A549 (cell line): ENCODE results near the gene PLSCR3. TPM values are rescaled to one million over a fixed set of nuclear protein-coding genes. Genes with fewer than 3 reads are reported as not detected.

Source experiments
- ATAC-seq, 2 experiments: fragments of 200-7000 bp in 1 of 2; fragments of >200 bp in 1 of 2; cut with Nextera tagmentation in 1 of 2; cut with Tn5 transposase in 1 of 2; 3 replicates each; pipeline versions ENCODE4 v1.8.0 to v1.9.1; 2018 to 2020; ENCODE audit warnings: mild to moderate bottlenecking in 1 of 2, moderate library complexity in 1 of 2
- CTCF ChIA-PET: fragments of 300-600 bp; sonication (Branson Sonifier 250); formaldehyde crosslinking; extraction: SDS; loops from one replicate; lab custom pipeline; 2021; ENCODE audit warnings: antibody characterized with exemption, inconsistent platforms; lab: Yijun Ruan, JAX
- POLR2A ChIA-PET: fragments of 350-600 bp; formaldehyde crosslinking; extraction: SDS; loops from one replicate; lab custom pipeline; 2021; ENCODE audit warnings: antibody characterized with exemption, inconsistent platforms; lab: Yijun Ruan, JAX
- DNase-seq, 2 experiments: peaks; one replicate each; pipeline versions ENCODE4 v3.0.0 to v3.0.0-alpha.2; 2011 to 2016; ENCODE audit warnings: low read depth in 1 of 2, low spot score in 1 of 2
- FAIRE-seq: peaks from 2 replicates; lab custom pipeline; 2011; peaks lifted over from hg19 to GRCh38; lab: Jason Lieb, UNC
- H3K27ac ChIP-seq, 2 experiments: fragments of >200 bp; sonication (Bioruptor Twin); formaldehyde crosslinking; 3 replicates each; pipeline ENCODE4 v1.5.1; 2016 to 2017
- H3K4me1 ChIP-seq: fragments of >200 bp; sonication (Bioruptor Twin); formaldehyde crosslinking; 3 replicates; pipeline ENCODE4 v1.6.1; 2016
- H3K4me2 ChIP-seq: fragments of >200 bp; sonication (Bioruptor Twin); formaldehyde crosslinking; 3 replicates; pipeline ENCODE4 v1.6.1; 2016
- H3K4me3 ChIP-seq: fragments of >200 bp; sonication (Bioruptor Twin); formaldehyde crosslinking; 3 replicates; pipeline ENCODE4 v1.5.1; 2016
- H3K9me3 ChIP-seq: fragments of >200 bp; sonication (Bioruptor Twin); formaldehyde crosslinking; 3 replicates; pipeline ENCODE4 v1.6.1; 2016
- BHLHE40 ChIP-seq: IDR thresholded peaks from 2 replicates; pipeline ENCODE4 v1.6.1; 2012; ENCODE audit warnings: low read depth, low read length, inconsistent platforms
- CBX2 ChIP-seq: fragments of 200-600 bp; sonication (generic); IDR thresholded peaks from 2 replicates; pipeline ENCODE4 v1.6.1; 2016; ENCODE audit warnings: low read depth, mild to moderate bottlenecking, borderline replicate concordance
- CBX8 ChIP-seq: fragments of 200-600 bp; sonication (generic); IDR thresholded peaks from 2 replicates; pipeline ENCODE4 v1.6.1; 2016
- CEBPB ChIP-seq, 2 experiments: fragments of >200 bp in 1 of 2; sonication (Bioruptor Twin) in 1 of 2; formaldehyde crosslinking in 1 of 2; IDR thresholded peaks; 2 replicates each; pipeline ENCODE4 v1.6.1; 2012 to 2016
- EHMT2 ChIP-seq: fragments of 200-600 bp; sonication (generic); IDR thresholded peaks from 2 replicates; pipeline ENCODE4 v1.6.1; 2016; ENCODE audit warnings: antibody characterized with exemption, low read depth, mild to moderate bottlenecking, moderate library complexity
- ELK1 ChIP-seq: fragments of 150-350 bp; IDR thresholded peaks from 2 replicates; pipeline ENCODE4 v1.6.1; 2014; ENCODE audit warnings: low read depth, mild to moderate bottlenecking, low read length
- ESRRA ChIP-seq: fragments of 150-350 bp; IDR thresholded peaks from 2 replicates; pipeline ENCODE4 v1.6.1; 2014; ENCODE audit warnings: mild to moderate bottlenecking, low read length, borderline replicate concordance
- FOSB ChIP-seq: fragments of 250-450 bp; sonication (Bioruptor Pico); IDR thresholded peaks from 2 replicates; pipeline ENCODE4 v1.5.0; 2020; ENCODE audit warnings: mild to moderate bottlenecking, moderate library complexity
- GATA3 ChIP-seq: IDR thresholded peaks from 2 replicates; pipeline ENCODE4 v1.6.1; 2012; ENCODE audit warnings: borderline replicate concordance
- HDAC2 ChIP-seq: fragments of 200-600 bp; sonication (generic); IDR thresholded peaks from 2 replicates; pipeline ENCODE4 v1.6.1; 2016
- JUN ChIP-seq, 2 experiments: fragments of >200 bp; sonication (Bioruptor Twin); formaldehyde crosslinking; IDR thresholded peaks; 2 replicates in 1 of 2; 3 replicates in 1 of 2; pipeline ENCODE4 v1.6.1; 2016 to 2017
- JUNB ChIP-seq: fragments of >200 bp; sonication (Bioruptor Twin); formaldehyde crosslinking; IDR thresholded peaks from 2 replicates; pipeline ENCODE4 v1.6.1; 2016
- MAX ChIP-seq: IDR thresholded peaks from 2 replicates; pipeline ENCODE4 v1.6.1; 2012
- POLR2A ChIP-seq: IDR thresholded peaks from 2 replicates; pipeline ENCODE4 v1.6.1; 2012; ENCODE audit warnings: mild to moderate bottlenecking, low read length
- POLR2AphosphoS2 ChIP-seq: conservative IDR thresholded peaks from 2 replicates; pipeline ENCODE4 v1.6.1; 2012; ENCODE audit warnings: low read length, improper control_type of control experiment, inconsistent platforms
- RCOR1 ChIP-seq: fragments of 150-350 bp; IDR thresholded peaks from 2 replicates; pipeline ENCODE4 v1.6.1; 2014; ENCODE audit warnings: antibody characterized with exemption, low read length, low read depth
- RNF2 ChIP-seq: fragments of 200-600 bp; sonication (generic); IDR thresholded peaks from 2 replicates; pipeline ENCODE4 v1.6.1; 2016; ENCODE audit warnings: low read depth, mild to moderate bottlenecking, antibody characterized with exemption, moderate library complexity, borderline replicate concordance
- SREBF2 ChIP-seq: fragments of 450-650 bp; IDR thresholded peaks from 2 replicates; pipeline ENCODE4 v1.6.1; 2014; ENCODE audit warnings: mild to moderate bottlenecking, moderate library complexity
- ZFP36 ChIP-seq: fragments of 450-650 bp; IDR thresholded peaks from 2 replicates; pipeline ENCODE4 v1.6.1; 2014; ENCODE audit warnings: borderline replicate concordance; ENCODE audit not compliant: partially characterized antibody
- WGBS: methylation state at CpG from one replicate; pipeline ENCODE4 v1.1.6; 2017; ENCODE audit errors: missing lambda C conversion rate; 5-methylcytosine and 5-hydroxymethylcytosine counted together
- polyA plus RNA-seq, 4 experiments: library from polyadenylated mRNA; depleted of rRNA in 3 of 4; stranded (reverse); fragments of >200 nt; fragmentation: RNase III in 1 of 4; extraction: RNeasy Plus Mini Kit Qiagen cat#74134 plus additional on column Dnase treatment in 1 of 4; gene quantifications; 2 replicates in 3 of 4; 3 replicates in 1 of 4; pipeline ENCODE4 v1.2.3, GENCODE V29; 2011 to 2017
- TF ChIP-seq, protein P1 (sequence below): fragments of >200 bp; sonication (Bioruptor Twin); formaldehyde crosslinking; IDR thresholded peaks from 2 replicates; pipeline ENCODE4 v1.6.1; 2016
- TF ChIP-seq, protein P2 (sequence below): fragments of 450-650 bp; IDR thresholded peaks from 2 replicates; pipeline ENCODE4 v1.6.1; 2014; ENCODE audit warnings: antibody characterized with exemption
- TF ChIP-seq, protein P3 (sequence below): fragments of >200 bp; sonication (Bioruptor Twin); formaldehyde crosslinking; IDR thresholded peaks from 3 replicates; pipeline ENCODE4 v1.5.1; 2016
- TF ChIP-seq, protein P4 (sequence below): fragments of 200-600 bp; sonication (generic); IDR thresholded peaks from 2 replicates; pipeline ENCODE4 v1.6.1; 2016; ENCODE audit warnings: antibody characterized with exemption, mild to moderate bottlenecking, moderate library complexity

Gene PLSCR3
- polyA plus RNA-seq, 2 of the 4 experiments (the other 2 are of a cell fraction), result 11.0 to 29.6 TPM

- 83% methylated on average over 7 of the region's 8 CpGs for WGBS
- no peak overlapping the region for H3K4me3 ChIP-seq
- no peak for ATAC-seq
- 0 out of 6 replicates have a peak overlapping the region, but pooled peaks of 1 of the 2 experiments have one; percentile 2 for H3K27ac ChIP-seq
- no peaks in the 10 kb centered on the region for H3K9me3 ChIP-seq
- no peak for FAIRE-seq
- H3K4me1 ChIP-seq, result peaks cover 40% of the 10 kb centered on the region
- POLR2A ChIA-PET, result interaction anchor here (0.6 to 3.9 kb wide), 7 partner anchors 44 to 205 kb away, joined by 3 to 25 read pairs (median 4); partner anchors contain the start of genes TMEM102, TMEM256 and ZBTB4
- peak overlapping the region; percentile 48; the same call in 1 of the 3 replicates for H3K4me2 ChIP-seq
- DNase-seq, result no peak
- TF ChIP-seq FOSB (CRISPR knock-in tag) (no peak), SREBF2 (no peak), CBX2 (no peak), RNF2 (no peak), POLR2AphosphoS2 (no peak), RCOR1 (no peak), JUNB (no peak), POLR2A (no peak), CEBPB (IDR thresholded peaks at IDR 0.05) (no peak), ELK1 (no peak), ZFP36 (no peak), JUN (IDR thresholded peaks at IDR 0.05) (no peak), BHLHE40 (no peak), EHMT2 (no peak), GATA3 (no peak)
- TF ChIP-seq, protein P1, sequence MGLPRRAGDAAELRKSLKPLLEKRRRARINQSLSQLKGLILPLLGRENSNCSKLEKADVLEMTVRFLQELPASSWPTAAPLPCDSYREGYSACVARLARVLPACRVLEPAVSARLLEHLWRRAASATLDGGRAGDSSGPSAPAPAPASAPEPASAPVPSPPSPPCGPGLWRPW, result no peak
- TF ChIP-seq, protein P2, sequence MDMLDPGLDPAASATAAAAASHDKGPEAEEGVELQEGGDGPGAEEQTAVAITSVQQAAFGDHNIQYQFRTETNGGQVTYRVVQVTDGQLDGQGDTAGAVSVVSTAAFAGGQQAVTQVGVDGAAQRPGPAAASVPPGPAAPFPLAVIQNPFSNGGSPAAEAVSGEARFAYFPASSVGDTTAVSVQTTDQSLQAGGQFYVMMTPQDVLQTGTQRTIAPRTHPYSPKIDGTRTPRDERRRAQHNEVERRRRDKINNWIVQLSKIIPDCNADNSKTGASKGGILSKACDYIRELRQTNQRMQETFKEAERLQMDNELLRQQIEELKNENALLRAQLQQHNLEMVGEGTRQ, result no peak
- TF ChIP-seq, protein P3, sequence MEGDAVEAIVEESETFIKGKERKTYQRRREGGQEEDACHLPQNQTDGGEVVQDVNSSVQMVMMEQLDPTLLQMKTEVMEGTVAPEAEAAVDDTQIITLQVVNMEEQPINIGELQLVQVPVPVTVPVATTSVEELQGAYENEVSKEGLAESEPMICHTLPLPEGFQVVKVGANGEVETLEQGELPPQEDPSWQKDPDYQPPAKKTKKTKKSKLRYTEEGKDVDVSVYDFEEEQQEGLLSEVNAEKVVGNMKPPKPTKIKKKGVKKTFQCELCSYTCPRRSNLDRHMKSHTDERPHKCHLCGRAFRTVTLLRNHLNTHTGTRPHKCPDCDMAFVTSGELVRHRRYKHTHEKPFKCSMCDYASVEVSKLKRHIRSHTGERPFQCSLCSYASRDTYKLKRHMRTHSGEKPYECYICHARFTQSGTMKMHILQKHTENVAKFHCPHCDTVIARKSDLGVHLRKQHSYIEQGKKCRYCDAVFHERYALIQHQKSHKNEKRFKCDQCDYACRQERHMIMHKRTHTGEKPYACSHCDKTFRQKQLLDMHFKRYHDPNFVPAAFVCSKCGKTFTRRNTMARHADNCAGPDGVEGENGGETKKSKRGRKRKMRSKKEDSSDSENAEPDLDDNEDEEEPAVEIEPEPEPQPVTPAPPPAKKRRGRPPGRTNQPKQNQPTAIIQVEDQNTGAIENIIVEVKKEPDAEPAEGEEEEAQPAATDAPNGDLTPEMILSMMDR, result no peak
- TF ChIP-seq, all 56 proteins: peak for 0
- CTCF ChIA-PET, result interaction anchor here (0.6 to 6.6 kb wide), 69 partner anchors 11 to 333 kb away, joined by 3 to 232 read pairs (median 6); partner anchors contain the start of genes ACAP1, FGF11, GPS2 and MPDU1
Observed at GRCh38 chr17:7355573-7355972, 38.8 kb downstream of the PLSCR3 start.

DNA sequence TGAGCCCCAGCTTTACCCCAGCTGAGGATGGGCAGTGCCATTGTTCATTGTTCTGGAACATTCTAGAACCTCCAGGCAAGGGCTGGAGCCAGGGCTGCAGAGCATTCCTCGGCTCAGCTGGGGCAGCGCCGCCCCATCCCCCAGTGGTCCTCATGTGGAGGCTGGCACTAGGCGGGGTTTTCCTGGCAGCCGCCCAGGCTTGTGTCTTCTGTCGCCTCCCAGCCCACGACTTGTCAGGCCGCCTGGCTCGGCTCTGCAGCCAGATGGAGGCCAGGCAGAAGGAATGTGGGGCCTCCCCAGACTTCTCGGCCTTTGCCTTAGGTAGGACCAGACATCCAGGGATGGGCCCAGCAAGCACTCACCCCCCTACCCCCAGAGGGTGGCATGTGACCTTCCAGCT, 39.3 kb downstream of the PLSCR3 start, which contains the start of gene TMEM95:
Gene TMEM95, plus strand, starts transcription at position 104 of the 400 bp plus-strand sequence. Its CDS starts 49 bp downstream, at position 153.
- Histone ChIP-seq H3K4me3 (no peak within 1 kb of the TSS), H3K27ac (0 out of 6 replicates have a peak within 1 kb of the TSS, but pooled peaks of 1 of the 2 experiments have one; percentile 11), H3K9me3 (no peaks in the 10 kb centered on the region), H3K4me2 (peak within 1 kb of the TSS; percentile 48; the same call in 1 of the 3 replicates), H3K4me1 (peaks cover 45% of the 10 kb centered on the region)
- 77% methylated on average over 8 of the region's 10 CpGs for WGBS
- TF ChIP-seq, protein P3, result no peak
- TF ChIP-seq FOSB (CRISPR knock-in tag) (no peak), ESRRA (no peak), JUN (IDR thresholded peaks at IDR 0.05) (0 out of 5 replicates have a peak, but pooled peaks of 1 of the 2 experiments have one; percentile 16), HDAC2 (no peak), MAX (no peak), CBX8 (no peak)
- TF ChIP-seq, protein P4, sequence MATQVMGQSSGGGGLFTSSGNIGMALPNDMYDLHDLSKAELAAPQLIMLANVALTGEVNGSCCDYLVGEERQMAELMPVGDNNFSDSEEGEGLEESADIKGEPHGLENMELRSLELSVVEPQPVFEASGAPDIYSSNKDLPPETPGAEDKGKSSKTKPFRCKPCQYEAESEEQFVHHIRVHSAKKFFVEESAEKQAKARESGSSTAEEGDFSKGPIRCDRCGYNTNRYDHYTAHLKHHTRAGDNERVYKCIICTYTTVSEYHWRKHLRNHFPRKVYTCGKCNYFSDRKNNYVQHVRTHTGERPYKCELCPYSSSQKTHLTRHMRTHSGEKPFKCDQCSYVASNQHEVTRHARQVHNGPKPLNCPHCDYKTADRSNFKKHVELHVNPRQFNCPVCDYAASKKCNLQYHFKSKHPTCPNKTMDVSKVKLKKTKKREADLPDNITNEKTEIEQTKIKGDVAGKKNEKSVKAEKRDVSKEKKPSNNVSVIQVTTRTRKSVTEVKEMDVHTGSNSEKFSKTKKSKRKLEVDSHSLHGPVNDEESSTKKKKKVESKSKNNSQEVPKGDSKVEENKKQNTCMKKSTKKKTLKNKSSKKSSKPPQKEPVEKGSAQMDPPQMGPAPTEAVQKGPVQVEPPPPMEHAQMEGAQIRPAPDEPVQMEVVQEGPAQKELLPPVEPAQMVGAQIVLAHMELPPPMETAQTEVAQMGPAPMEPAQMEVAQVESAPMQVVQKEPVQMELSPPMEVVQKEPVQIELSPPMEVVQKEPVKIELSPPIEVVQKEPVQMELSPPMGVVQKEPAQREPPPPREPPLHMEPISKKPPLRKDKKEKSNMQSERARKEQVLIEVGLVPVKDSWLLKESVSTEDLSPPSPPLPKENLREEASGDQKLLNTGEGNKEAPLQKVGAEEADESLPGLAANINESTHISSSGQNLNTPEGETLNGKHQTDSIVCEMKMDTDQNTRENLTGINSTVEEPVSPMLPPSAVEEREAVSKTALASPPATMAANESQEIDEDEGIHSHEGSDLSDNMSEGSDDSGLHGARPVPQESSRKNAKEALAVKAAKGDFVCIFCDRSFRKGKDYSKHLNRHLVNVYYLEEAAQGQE, result no peak
- no peak for ATAC-seq
- POLR2A ChIA-PET, result interaction anchor here (1.2 to 3.9 kb wide), 4 partner anchors 48 to 129 kb away, joined by 3 to 25 read pairs (median 7); partner anchors contain the start of genes POLR2A, TMEM102 and TMEM256
- FAIRE-seq, result no peak
- no peak for DNase-seq
- CTCF ChIA-PET, result interaction anchor here (0.6 to 6.6 kb wide), 46 partner anchors 10 to 309 kb away, joined by 3 to 232 read pairs (median 6); partner anchors contain the start of genes ACAP1, FGF11, GPS2 and MPDU1
